AG10803 (cell line): Measurements from ENCODE around the gene CHMP5.

Experiments used
- DNase-seq: peaks from one replicate; pipeline ENCODE4 v3.0.0; 2010; ENCODE audit warnings: low read depth
- H3K4me3 ChIP-seq: 2 replicates; pipeline ENCODE4 v1.5.1; 2011; ENCODE audit warnings: mild to moderate bottlenecking, low read length, control low read depth
- TF ChIP-seq, protein P1 (sequence below): conservative IDR thresholded peaks from 2 replicates; pipeline ENCODE4 v1.5.1; 2011; ENCODE audit warnings: mild to moderate bottlenecking, low read length, control low read depth, inconsistent platforms

The CHMP5 gene

DNA sequence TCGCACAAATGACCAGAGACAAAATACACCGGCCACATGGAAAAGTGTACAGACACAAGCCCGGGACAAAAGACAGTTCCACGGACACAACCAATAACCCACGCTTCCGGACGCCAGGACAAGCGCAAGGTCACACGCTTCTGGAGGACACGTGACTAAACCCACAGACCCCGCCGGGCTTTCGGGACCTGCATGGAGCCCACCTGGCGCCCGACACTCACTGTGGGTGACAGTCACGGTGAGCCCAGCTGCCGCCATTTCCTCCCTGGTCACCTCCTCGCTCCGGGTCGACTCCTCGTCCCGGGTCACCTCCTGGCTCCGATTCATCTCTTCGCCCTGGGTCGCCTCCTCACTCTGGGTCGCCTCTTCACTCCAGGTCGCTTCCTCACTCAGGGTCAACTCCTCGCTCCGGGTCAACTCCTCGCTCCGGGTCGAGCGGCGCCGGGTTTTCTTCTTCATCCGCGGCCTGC lies 811 bp upstream of the CHMP5 start:
- peak overlapping the region; percentile 96 for H3K4me3 ChIP-seq
- TF ChIP-seq, protein P1, sequence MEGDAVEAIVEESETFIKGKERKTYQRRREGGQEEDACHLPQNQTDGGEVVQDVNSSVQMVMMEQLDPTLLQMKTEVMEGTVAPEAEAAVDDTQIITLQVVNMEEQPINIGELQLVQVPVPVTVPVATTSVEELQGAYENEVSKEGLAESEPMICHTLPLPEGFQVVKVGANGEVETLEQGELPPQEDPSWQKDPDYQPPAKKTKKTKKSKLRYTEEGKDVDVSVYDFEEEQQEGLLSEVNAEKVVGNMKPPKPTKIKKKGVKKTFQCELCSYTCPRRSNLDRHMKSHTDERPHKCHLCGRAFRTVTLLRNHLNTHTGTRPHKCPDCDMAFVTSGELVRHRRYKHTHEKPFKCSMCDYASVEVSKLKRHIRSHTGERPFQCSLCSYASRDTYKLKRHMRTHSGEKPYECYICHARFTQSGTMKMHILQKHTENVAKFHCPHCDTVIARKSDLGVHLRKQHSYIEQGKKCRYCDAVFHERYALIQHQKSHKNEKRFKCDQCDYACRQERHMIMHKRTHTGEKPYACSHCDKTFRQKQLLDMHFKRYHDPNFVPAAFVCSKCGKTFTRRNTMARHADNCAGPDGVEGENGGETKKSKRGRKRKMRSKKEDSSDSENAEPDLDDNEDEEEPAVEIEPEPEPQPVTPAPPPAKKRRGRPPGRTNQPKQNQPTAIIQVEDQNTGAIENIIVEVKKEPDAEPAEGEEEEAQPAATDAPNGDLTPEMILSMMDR, result no peak
- DNase-seq, result peak; percentile 4

DNA sequence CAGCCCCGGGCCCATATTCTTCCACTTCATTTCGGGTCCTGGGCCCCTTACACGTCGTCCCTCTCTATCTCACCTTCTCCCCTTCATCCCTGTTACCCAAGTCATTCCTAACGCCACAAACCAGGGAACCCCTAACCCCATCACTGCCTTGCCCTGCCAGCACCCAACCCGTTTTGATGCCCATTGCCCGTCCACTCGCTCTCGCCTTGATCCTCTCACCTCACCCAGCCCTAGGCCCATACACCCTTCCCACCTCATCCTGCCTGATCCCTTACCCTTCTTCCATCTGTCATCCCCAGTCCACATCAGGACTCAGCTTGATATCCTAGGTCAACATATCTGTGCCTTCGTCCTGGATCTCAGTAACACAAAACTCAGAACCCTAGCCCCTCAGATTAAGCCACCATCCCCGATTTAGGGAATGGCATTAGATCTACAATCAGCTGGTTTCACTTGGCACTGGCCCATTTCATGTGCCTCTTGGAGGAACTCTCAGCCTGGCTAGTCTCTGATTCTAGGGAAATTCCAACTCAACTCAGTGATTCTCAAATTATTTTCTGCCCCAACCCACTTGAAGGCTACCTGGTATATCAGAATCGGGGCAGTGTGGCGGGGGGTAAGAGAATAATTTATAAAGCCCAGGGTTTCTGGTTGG lies 489 bp downstream of the CHMP5 start:
- TF ChIP-seq, protein P1, result no peak
- DNase-seq, result no peak
- peak overlapping the region; percentile 98 for H3K4me3 ChIP-seq

DNA sequence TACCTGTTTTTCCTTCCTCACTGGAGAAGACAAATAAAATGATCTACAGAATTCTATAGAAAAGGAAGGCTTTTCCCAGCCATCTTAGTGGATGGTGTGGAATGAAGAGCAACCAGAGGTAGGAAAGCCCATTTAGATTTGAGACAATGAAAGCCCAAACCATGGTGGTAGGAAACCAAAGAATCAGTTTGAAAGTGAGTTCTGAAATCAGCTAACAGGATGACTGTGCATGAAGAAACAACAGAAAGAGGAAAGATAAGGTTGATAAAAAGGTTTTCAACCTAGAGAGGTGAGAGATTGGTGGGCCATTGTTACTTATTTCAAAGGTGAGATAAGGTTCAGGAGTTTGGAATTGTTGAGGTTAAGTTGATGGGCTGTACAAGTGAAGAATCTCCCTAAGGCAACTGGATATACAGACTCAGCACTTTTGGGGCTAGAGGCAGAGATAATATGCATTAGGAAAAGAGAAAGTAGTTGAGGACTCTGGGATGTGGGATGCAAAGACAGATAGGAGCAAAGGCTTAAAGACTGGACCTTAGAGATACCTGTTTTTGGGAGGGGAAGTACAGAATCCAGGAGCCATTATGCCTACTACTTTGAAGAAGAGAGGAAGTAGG lies 2.4 kb downstream of the CHMP5 start:
- H3K4me3 ChIP-seq, result no peak overlapping the region
- DNase-seq, result no peak
- TF ChIP-seq, protein P1, result no peak

DNA sequence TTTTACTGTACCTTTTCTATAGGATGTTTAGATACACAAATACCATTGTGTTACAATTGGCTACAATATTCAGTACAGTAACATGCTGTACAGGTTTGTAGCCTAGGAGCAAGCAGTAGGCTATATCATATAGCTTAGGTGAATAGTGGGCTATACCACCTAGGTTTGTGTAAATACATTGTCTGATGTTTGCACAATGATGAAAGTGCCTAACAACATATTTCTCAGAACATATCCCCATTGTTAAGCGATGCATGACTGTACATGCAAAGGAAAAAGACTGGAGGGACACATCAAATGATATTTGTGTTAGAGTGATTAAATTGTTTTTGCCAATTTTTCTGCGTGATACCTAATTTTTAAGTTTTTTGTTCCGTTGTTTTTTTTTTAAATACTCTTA lies 5.3 kb downstream of the CHMP5 start:
- no peak overlapping the region for H3K4me3 ChIP-seq
- TF ChIP-seq, protein P1, result no peak

DNA sequence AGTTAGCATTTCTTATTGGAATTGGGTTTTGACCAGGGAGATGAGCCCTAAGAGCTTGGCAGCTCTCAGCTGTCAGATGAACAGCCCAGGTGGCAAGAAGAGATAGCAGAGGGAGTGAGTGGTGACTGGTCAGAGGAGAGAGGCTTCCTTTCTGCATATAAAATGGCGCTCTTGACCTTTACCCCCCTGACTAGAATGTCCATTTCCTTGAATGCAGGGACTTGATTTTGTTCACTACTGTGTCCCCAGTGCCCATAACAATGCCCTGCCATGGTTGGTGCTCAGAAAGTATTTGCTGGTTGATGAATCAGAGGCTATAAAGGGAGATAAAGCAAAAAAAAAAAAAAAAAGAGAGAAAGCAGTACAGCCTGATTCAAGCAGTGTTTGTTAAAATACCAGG lies 7.2 kb downstream of the CHMP5 start:
- TF ChIP-seq, protein P1, result no peak
- DNase-seq, result no peak
- no peak overlapping the region for H3K4me3 ChIP-seq

More for the DNA sequence above, 5.3 kb downstream of the CHMP5 start:
- no peak for DNase-seq

DNA sequence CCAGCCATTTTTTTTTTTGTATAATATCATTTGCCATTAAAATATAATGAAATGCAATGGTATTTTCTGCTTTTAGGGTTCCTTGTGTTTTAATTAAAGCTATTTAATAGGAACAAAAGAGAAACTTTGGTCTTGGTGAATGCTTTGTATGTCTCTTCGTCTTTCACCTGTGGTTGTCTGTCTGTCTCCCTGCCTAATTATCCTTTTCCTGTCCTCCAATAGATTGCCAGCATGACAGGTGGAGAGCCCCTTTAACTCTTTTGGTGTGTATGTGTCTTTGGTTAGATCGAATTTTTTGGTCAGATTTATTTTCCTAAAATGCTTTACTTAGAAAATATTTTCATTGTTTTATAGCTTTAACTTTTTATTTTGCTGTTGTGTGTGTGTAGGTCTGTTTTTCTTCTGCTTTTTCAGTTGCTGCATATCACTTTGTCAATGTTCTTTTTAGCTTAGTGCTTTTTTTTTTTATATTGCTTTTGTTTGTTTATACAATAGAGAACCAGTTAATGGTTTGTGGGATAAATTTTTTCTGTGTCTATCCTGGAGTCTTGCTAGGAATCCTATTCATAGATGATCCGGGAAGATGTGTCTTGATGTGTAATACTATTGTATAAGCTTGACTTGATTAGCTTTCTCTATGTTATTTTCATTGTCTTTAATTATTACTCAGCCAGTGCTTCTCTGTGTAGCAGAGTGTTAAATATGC lies 8.6 kb downstream of the CHMP5 start:
- no peak overlapping the region for H3K4me3 ChIP-seq
- TF ChIP-seq, protein P1, result no peak
- DNase-seq, result no peak

DNA sequence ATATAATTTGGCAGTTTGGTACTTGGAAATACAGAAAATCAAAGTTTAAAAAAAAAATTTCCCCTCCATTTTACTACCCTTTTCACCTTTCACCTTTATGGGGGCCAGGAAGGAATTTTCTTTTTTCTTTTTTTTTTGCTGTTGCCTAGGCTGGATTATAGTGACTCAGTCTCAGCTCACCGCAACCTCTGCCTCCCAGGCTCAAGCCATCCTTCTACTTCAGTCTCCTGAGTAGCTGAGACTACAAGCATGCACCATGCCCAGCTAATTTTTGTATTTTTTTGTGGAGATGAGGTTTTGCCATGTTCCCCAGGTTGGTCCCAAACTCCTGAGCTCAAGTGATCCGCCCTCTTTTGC lies 9.1 kb downstream of the CHMP5 start:
- DNase-seq, result no peak
- TF ChIP-seq, protein P1, result no peak
- no peak overlapping the region for H3K4me3 ChIP-seq
